ACC112 (cell line): ENCODE measurements around the gene CDH15.
"Not testable (repeated sequence)": the region's sequence is repeated elsewhere in the genome, so short reads cannot be mapped to it uniquely, and the experiment has no call there.

Experiments used
- H2AFZ ChIP-seq: fragments of 200-600 bp; sonication (generic); one replicate; pipeline ENCODE4 v1.6.0; 2017; ENCODE audit warnings: antibody characterized with exemption, low read length; ENCODE audit not compliant: unreplicated experiment
- H3K27ac ChIP-seq: fragments of 200-600 bp; sonication (generic); 2 replicates; pipeline ENCODE4 v1.5.1; 2014; ENCODE audit warnings: low read depth, mild to moderate bottlenecking, antibody characterized with exemption, low read length, moderate library complexity
- H3K27me3 ChIP-seq: fragments of 200-600 bp; sonication (generic); 2 replicates; pipeline ENCODE4 v1.6.1; 2014; ENCODE audit warnings: mild to moderate bottlenecking, antibody characterized with exemption, low read length, moderate library complexity, mixed read lengths; ENCODE audit not compliant: insufficient read depth
- H3K36me3 ChIP-seq: fragments of 200-600 bp; sonication (generic); 2 replicates; pipeline ENCODE4 v1.6.1; 2016; ENCODE audit warnings: mild to moderate bottlenecking, antibody characterized with exemption, low read length, moderate library complexity, mixed read lengths; ENCODE audit not compliant: insufficient read depth
- H3K4me1 ChIP-seq: fragments of 200-600 bp; sonication (generic); one replicate; pipeline ENCODE4 v1.6.1; 2016; ENCODE audit warnings: low read length, mixed read lengths; ENCODE audit not compliant: insufficient read depth, unreplicated experiment, control insufficient read depth
- H3K4me3 ChIP-seq: fragments of 200-600 bp; sonication (generic); 2 replicates; pipeline ENCODE4 v1.5.1; 2014; ENCODE audit warnings: mild to moderate bottlenecking, low read depth, low read length
- H3K79me2 ChIP-seq: fragments of 200-600 bp; sonication (generic); one replicate; pipeline ENCODE4 v1.6.0; 2016; ENCODE audit warnings: low read length; ENCODE audit not compliant: control insufficient read depth, unreplicated experiment, insufficient read depth

Gene CDH15

GRCh38 chr16:89230255-89230654, 58.7 kb downstream of the CDH15 start:
- H3K4me1 ChIP-seq: no peaks in the 10 kb centered on the region
- H3K36me3 ChIP-seq: peaks cover 94% of the 10 kb centered on the region
- no peaks in the 10 kb centered on the region for H3K79me2 ChIP-seq
- H2AFZ ChIP-seq: no peak overlapping the region
- H3K27me3 ChIP-seq: no peaks in the 10 kb centered on the region
- no peak overlapping the region for H3K27ac ChIP-seq
- no peak overlapping the region for H3K4me3 ChIP-seq

GRCh38 chr16:89232107-89232506, 60.6 kb downstream of the CDH15 start:
- Histone ChIP-seq H2AFZ (no peak overlapping the region), H3K27ac (no peak overlapping the region), H3K79me2 (no peaks in the 10 kb centered on the region), H3K4me1 (no peaks in the 10 kb centered on the region), H3K4me3 (no peak overlapping the region), H3K36me3 (peaks cover 80% of the 10 kb centered on the region), H3K27me3 (no peaks in the 10 kb centered on the region)

GRCh38 chr16:89233678-89234490, 62.3 kb downstream of the CDH15 start:
- Histone ChIP-seq H3K4me3 (no peak overlapping the region), H3K27me3 (no peaks in the 10 kb centered on the region), H3K79me2 (no peaks in the 10 kb centered on the region), H2AFZ (no peak overlapping the region), H3K4me1 (no peaks in the 10 kb centered on the region), H3K36me3 (peaks cover 63% of the 10 kb centered on the region), H3K27ac (no peak overlapping the region)

- no peak overlapping the region for H2AFZ ChIP-seq
- H3K27me3 ChIP-seq: no peaks in the 10 kb centered on the region
- H3K79me2 ChIP-seq: no peaks in the 10 kb centered on the region
- H3K27ac ChIP-seq: no peak overlapping the region
- no peak overlapping the region for H3K4me3 ChIP-seq
- peaks cover 24% of the 10 kb centered on the region for H3K36me3 ChIP-seq
- no peaks in the 10 kb centered on the region for H3K4me1 ChIP-seq
These were observed 66.2 kb downstream of the CDH15 start for GRCh38 chr16:89237733-89238132.

- no peaks in the 10 kb centered on the region for H3K27me3 ChIP-seq
- H3K4me1 ChIP-seq: no peaks in the 10 kb centered on the region
- no peaks in the 10 kb centered on the region for H3K79me2 ChIP-seq
- peak overlapping the region; percentile 87 for H3K27ac ChIP-seq
- no peaks in the 10 kb centered on the region for H3K36me3 ChIP-seq
- no peak overlapping the region for H2AFZ ChIP-seq
- peak overlapping the region; percentile 81 for H3K4me3 ChIP-seq
These were observed 69.8 kb downstream of the CDH15 start for GRCh38 chr16:89241187-89242007.

GRCh38 chr16:89242795-89243200, 71.2 kb downstream of the CDH15 start:
- no peaks in the 10 kb centered on the region for H3K4me1 ChIP-seq
- no peaks in the 10 kb centered on the region for H3K27me3 ChIP-seq
- H2AFZ ChIP-seq: no peak overlapping the region
- no peaks in the 10 kb centered on the region for H3K36me3 ChIP-seq
- H3K79me2 ChIP-seq: no peaks in the 10 kb centered on the region
- H3K27ac ChIP-seq: no peak overlapping the region
- no peak overlapping the region for H3K4me3 ChIP-seq

GRCh38 chr16:89243664-89244063, 72.1 kb downstream of the CDH15 start:
- Histone ChIP-seq H3K27me3 (no peaks in the 10 kb centered on the region), H3K27ac (no peak overlapping the region), H3K79me2 (no peaks in the 10 kb centered on the region), H3K4me3 (no peak overlapping the region), H3K4me1 (no peaks in the 10 kb centered on the region), H2AFZ (no peak overlapping the region), H3K36me3 (no peaks in the 10 kb centered on the region)

GRCh38 chr16:89244264-89244663, 72.7 kb downstream of the CDH15 start:
- not testable (repeated sequence) for H3K4me1 ChIP-seq, H3K36me3 ChIP-seq, H2AFZ ChIP-seq, H3K4me3 ChIP-seq, H3K79me2 ChIP-seq, H3K27me3 ChIP-seq, H3K27ac ChIP-seq

- H3K27me3 ChIP-seq: no peaks in the 10 kb centered on the region
- no peak overlapping the region for H3K4me3 ChIP-seq
- no peak overlapping the region for H3K27ac ChIP-seq
- no peaks in the 10 kb centered on the region for H3K79me2 ChIP-seq
- no peaks in the 10 kb centered on the region for H3K4me1 ChIP-seq
- H3K36me3 ChIP-seq: no peaks in the 10 kb centered on the region
- no peak overlapping the region for H2AFZ ChIP-seq
These were observed 73.2 kb downstream of the CDH15 start for GRCh38 chr16:89244754-89245153.
